Common myeloid progenitor, CD34-positive (primary cell): ENCODE results near the gene NPSR1.

ENCODE experiments used
- CTCF ChIA-PET: fragments of 350-600 bp; sonication (Branson Sonifier 250); formaldehyde crosslinking; loops from one replicate; lab custom pipeline; 2021; ENCODE audit warnings: antibody characterized with exemption; lab: Charles Lee
- POLR2A ChIA-PET: fragments of 350-600 bp; sonication (Branson Sonifier 250); formaldehyde crosslinking; loops from one replicate; lab custom pipeline; 2021; ENCODE audit warnings: antibody characterized with exemption; lab: Charles Lee
- DNase-seq, 3 donors: peaks; one replicate each; pipeline versions ENCODE4 v3.0.0 to v3.0.0-alpha.2; 2013
- H3K27ac ChIP-seq, 2 experiments: 1 replicate in 1 of 2; 2 replicates in 1 of 2; pipeline ENCODE4 v1.7.0; 2013; ENCODE audit warnings: inconsistent platforms in 2 of 2, low read length in 2 of 2, mild to moderate bottlenecking in 2 of 2, low read depth in 1 of 2, moderate library complexity in 1 of 2; ENCODE audit not compliant: severe bottlenecking in 2 of 2, insufficient read depth in 1 of 2, poor library complexity in 1 of 2
- H3K27me3 ChIP-seq, 5 experiments: replicated peaks in 2 of 5; 1 replicate in 3 of 5; 2 replicates in 2 of 5; pipeline versions ENCODE4 v1.6.1 to v1.7.0; 2013; ENCODE audit warnings: low read length in 4 of 5, mild to moderate bottlenecking in 2 of 5, moderate library complexity in 2 of 5, inconsistent platforms in 1 of 5; ENCODE audit not compliant: insufficient read depth in 5 of 5, control insufficient read depth in 4 of 5
- H3K36me3 ChIP-seq, 4 experiments: 1 replicate in 2 of 4; 2 replicates in 2 of 4; pipeline versions ENCODE4 v1.6.1 to v1.7.0; 2013; ENCODE audit warnings: low read length in 3 of 4, control low read depth in 1 of 4, mild to moderate bottlenecking in 1 of 4; ENCODE audit not compliant: control insufficient read depth in 4 of 4, insufficient read depth in 4 of 4
- H3K4me1 ChIP-seq, 4 experiments: 1 replicate in 3 of 4; 2 replicates in 1 of 4; pipeline versions ENCODE4 v1.6.1 to v1.7.1; 2013; ENCODE audit warnings: low read length in 3 of 4, mild to moderate bottlenecking in 3 of 4, control low read depth in 1 of 4, inconsistent platforms in 1 of 4, moderate library complexity in 1 of 4; ENCODE audit not compliant: control insufficient read depth in 4 of 4, insufficient read depth in 4 of 4; ENCODE audit errors: control extremely low read depth in 1 of 4
- H3K4me3 ChIP-seq, 7 experiments: 1 replicate in 4 of 7; 2 replicates in 3 of 7; pipeline versions ENCODE4 v1.5.1 to v1.7.0; 2013; ENCODE audit warnings: mild to moderate bottlenecking in 7 of 7, low read length in 6 of 7, moderate library complexity in 6 of 7, inconsistent platforms in 2 of 7, low read depth in 2 of 7, control low read depth in 1 of 7; ENCODE audit not compliant: insufficient read depth in 4 of 7, control insufficient read depth in 1 of 7; ENCODE audit errors: extremely low read depth in 1 of 7
- H3K9me3 ChIP-seq, 5 experiments: 1 replicate in 4 of 5; 2 replicates in 1 of 5; pipeline versions ENCODE4 v1.6.1 to v1.7.1; 2013; ENCODE audit warnings: low read length in 4 of 5, mild to moderate bottlenecking in 2 of 5, inconsistent platforms in 1 of 5, low read depth in 1 of 5, moderate library complexity in 1 of 5; ENCODE audit not compliant: control insufficient read depth in 4 of 5, insufficient read depth in 2 of 5; ENCODE audit errors: control extremely low read depth in 1 of 5
- WGBS: methylation state at CpG from one replicate; pipeline ENCODE4 v1.1.5; 2013; ENCODE audit not compliant: insufficient coverage; 5-methylcytosine and 5-hydroxymethylcytosine counted together

Gene NPSR1

DNA sequence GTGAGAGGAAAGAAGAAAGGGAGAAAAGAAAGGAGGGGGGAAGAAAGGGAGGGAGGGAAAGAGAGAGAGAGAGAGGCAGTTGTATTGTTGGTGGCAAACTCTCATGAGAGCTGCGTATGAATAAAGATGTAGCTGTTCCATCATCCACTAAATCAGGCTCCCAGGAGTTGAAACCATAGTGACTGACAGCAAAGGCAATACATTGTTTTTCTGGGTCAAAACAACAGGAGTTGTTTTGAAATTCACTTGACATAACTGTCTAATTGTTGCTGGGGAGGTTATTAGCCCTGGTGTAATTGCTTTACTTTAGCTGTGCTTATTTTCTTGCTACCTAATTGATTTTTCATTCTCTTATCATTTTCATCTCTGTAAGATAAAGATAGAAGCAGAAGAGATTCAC is 173.4 kb downstream of the NPSR1 start:
- Histone ChIP-seq H3K27me3 (peaks cover 0 to 7% (median 0%) of the 10 kb centered on the region in 5 experiments), H3K4me3 (no peak overlapping the region), H3K27ac (no peak overlapping the region), H3K4me1 (no peaks in the 10 kb centered on the region), H3K9me3 (no peaks in the 10 kb centered on the region), H3K36me3 (no peaks in the 10 kb centered on the region)
- POLR2A ChIA-PET = no interaction called here
- no peak for DNase-seq
- CTCF ChIA-PET = interaction anchor here (1.3 kb wide), 1 partner anchor 9 kb away, joined by 5 read pairs; no protein-coding TSS in a partner anchor
- 100% methylated on average over 1 of the region's 1 CpG for WGBS

DNA sequence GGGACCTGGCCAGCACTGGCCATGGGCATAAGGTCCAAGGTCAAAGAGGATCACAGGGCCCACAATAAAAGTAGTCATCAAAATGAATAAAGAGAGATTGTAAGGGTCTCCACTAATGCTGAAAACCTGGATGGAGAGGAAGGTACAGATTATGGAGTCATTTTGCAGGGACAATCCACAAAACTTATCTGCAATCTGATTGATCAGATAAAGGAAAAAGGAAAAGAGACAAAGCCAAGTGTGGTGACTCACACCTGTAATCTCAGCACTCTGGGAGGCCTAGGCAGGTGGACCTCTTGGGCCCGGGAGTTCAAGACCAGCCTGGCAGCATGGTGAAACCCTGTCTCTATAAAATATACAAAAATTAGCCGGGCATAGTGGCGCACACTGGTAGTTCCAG is 174.0 kb downstream of the NPSR1 start:
- Histone ChIP-seq H3K4me1 (no peaks in the 10 kb centered on the region), H3K4me3 (no peak overlapping the region), H3K27me3 (peaks cover 0 to 7% (median 0%) of the 10 kb centered on the region in 5 experiments), H3K27ac (no peak overlapping the region), H3K9me3 (no peaks in the 10 kb centered on the region), H3K36me3 (no peaks in the 10 kb centered on the region)
- no peak for DNase-seq
- ChIA-PET POLR2A (no interaction called here), CTCF (interaction anchor here (1.3 kb wide), 1 partner anchor 10 kb away, joined by 5 read pairs; no protein-coding TSS in a partner anchor)
- WGBS = 100% methylated on average over 1 of the region's 3 CpGs

DNA sequence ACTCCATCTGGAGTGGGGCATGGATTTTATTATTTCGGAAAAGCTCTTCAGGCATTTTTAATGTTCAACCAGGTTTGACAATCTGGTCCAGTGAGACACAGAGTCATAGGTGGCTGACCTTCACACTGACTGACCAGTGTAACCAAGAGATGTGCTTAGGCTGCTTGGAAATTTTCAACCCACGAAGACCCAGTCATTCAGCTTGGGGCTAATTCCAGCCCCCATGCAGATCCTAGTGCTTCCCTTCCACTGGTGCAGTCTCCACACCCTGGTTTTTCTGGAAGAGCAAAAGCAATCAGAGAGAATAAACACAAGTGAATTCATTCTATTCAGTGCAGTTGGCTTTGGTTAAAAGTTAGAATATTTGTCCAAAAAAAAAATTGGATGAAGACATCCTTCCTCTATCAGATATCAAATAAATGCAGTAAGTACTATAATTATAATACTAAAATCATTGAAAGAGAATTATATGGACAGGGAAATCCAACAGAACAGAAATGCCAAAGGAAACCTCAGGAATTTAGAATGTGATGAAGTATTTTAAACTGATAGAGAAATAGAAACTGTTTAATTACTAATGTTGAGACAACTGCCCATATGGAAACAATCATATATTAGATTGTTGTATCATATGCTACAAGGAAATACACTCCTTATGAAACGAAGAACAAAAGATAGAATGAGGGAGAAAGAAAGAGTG is 178.0 kb downstream of the NPSR1 start:
- POLR2A ChIA-PET = interaction anchor here (0.6 kb wide), 1 partner anchor 1245 kb away, joined by 3 read pairs; no protein-coding TSS in a partner anchor
- Histone ChIP-seq H3K9me3 (no peaks in the 10 kb centered on the region), H3K27me3 (peaks cover 0 to 7% (median 2%) of the 10 kb centered on the region in 5 experiments), H3K36me3 (no peaks in the 10 kb centered on the region), H3K4me1 (no peaks in the 10 kb centered on the region), H3K27ac (no peak overlapping the region), H3K4me3 (no peak overlapping the region)
- WGBS = 89% methylated on average over 3 of the region's 3 CpGs
- CTCF ChIA-PET = no interaction called here
- no peak for DNase-seq

DNA sequence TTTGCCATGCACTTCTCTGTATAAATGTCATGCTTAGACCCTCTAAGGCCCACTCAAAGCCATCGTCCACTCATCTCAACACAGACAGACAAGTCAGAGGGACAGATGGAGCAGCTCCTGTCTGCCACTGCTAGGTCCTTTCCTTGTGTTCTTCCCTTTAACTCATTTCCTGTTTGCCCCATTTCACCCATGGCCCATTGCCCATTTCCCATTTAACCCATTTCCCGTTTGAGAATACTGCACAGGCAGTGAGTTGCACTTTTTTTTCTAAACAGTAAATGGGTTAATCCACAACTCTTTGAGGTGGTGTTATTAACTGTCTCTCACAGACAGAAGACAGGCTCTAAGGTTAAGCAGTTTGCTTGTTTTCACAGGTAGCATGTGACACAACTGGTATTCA is 179.3 kb downstream of the NPSR1 start:
- no peak overlapping the region for H3K27ac ChIP-seq
- 100% methylated on average over 1 of the region's 2 CpGs for WGBS
- peaks cover 0 to 7% (median 2%) of the 10 kb centered on the region in 5 experiments for H3K27me3 ChIP-seq
- H3K4me3 ChIP-seq = no peak overlapping the region
- no peaks in the 10 kb centered on the region for H3K9me3 ChIP-seq
- DNase-seq = no peak
- H3K4me1 ChIP-seq = no peaks in the 10 kb centered on the region
- ChIA-PET POLR2A (no interaction called here), CTCF (no interaction called here)
- no peaks in the 10 kb centered on the region for H3K36me3 ChIP-seq

DNA sequence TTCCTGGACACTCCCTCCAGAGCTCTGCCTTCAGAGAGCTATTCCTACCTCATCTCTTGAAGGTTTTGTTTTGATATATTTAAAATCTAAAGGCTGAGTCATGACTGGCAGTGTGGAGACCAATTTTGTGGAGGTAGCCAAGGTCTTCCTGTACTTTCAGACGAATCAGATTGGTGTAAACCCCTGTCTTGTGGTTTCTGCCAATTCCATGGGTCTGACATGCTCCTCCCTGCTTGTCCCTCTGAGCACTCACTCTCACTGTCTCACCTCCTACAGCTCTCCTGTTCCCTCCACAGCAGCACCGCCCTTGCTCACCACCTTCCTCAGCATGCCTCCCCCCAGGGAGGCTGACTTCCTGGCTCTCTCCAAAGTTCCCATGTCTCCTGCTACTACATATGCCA is 179.8 kb downstream of the NPSR1 start:
- Histone ChIP-seq H3K4me3 (no peak overlapping the region), H3K27me3 (peaks cover 0 to 7% (median 2%) of the 10 kb centered on the region in 5 experiments), H3K9me3 (no peaks in the 10 kb centered on the region), H3K4me1 (no peaks in the 10 kb centered on the region), H3K27ac (no peak overlapping the region), H3K36me3 (no peaks in the 10 kb centered on the region)
- no peak for DNase-seq
- 56% methylated on average over 2 of the region's 2 CpGs for WGBS
- CTCF ChIA-PET = no interaction called here
- POLR2A ChIA-PET = no interaction called here

DNA sequence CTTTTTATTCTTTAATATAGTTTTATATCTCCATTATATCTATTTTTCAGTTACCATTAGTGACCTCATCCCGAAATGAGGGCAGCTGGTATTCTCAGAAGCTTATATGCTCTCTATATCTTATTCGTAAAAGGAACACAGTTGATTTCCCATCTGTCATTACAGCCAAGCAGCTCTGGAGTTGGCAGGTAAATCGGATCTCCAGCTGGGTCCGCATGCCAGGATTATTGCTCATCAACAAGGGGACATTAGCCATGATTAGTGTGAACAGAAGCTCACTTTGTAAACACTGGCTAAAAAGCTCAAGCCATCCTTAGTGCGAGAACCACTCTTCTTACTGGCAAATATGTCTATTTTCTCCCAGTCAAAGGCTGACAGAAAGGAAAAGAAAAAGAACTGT is 180.3 kb downstream of the NPSR1 start:
- DNase-seq = no peak
- Histone ChIP-seq H3K4me1 (no peaks in the 10 kb centered on the region), H3K36me3 (no peaks in the 10 kb centered on the region), H3K4me3 (no peak overlapping the region), H3K27ac (no peak overlapping the region), H3K27me3 (peaks cover 0 to 7% (median 2%) of the 10 kb centered on the region in 5 experiments), H3K9me3 (no peaks in the 10 kb centered on the region)
- CTCF ChIA-PET = no interaction called here
- POLR2A ChIA-PET = no interaction called here
- 96% methylated on average over 3 of the region's 5 CpGs for WGBS

DNA sequence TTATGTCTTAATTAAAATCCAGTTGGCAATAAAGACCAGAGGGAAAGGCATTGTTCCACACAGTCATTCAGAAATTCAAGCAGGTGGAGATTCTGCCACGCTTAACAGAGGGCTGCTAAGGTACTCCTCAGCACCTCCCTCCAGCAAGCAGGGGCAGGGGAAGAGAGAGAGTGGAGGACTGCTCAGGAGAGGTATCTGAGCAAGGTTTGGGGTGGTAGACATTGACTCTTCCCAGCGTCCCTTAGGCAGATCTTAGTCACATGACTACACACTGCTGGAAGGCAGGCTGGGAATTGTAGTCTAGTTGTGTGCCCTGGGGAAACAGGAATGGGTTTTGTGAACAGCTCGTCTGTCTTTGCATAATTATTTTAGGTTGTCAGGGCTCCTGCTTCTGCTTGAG is 181.6 kb downstream of the NPSR1 start:
- no peak overlapping the region for H3K4me3 ChIP-seq
- 65% methylated on average over 2 of the region's 3 CpGs for WGBS
- H3K4me1 ChIP-seq = no peaks in the 10 kb centered on the region
- H3K27me3 ChIP-seq = peaks cover 0 to 6% (median 2%) of the 10 kb centered on the region in 5 experiments
- H3K36me3 ChIP-seq = no peaks in the 10 kb centered on the region
- no peaks in the 10 kb centered on the region for H3K9me3 ChIP-seq
- ChIA-PET POLR2A (interaction anchor here (0.6 kb wide), 1 partner anchor 11 kb away, joined by 3 read pairs; no protein-coding TSS in a partner anchor), CTCF (no interaction called here)
- no peak overlapping the region for H3K27ac ChIP-seq
- no peak for DNase-seq
